RWPE1 (cell line): ENCODE measurements around the gene FBXO28.

ENCODE experiments used
- CTCF ChIA-PET: fragments of 350-600 bp; sonication (Branson Sonifier 250); formaldehyde crosslinking; extraction: SDS; loops from one replicate; lab custom pipeline; 2021; lab: Yijun Ruan, JAX
- POLR2A ChIA-PET: fragments of 400-600 bp; formaldehyde crosslinking; extraction: SDS; loops from one replicate; lab custom pipeline; 2020; ENCODE audit warnings: antibody characterized with exemption; ENCODE audit not compliant: low non-redundant PET; lab: Yijun Ruan, JAX
- DNase-seq: peaks from one replicate; pipeline ENCODE4 v3.0.0; 2012; ENCODE audit warnings: low spot score
- H3K27ac ChIP-seq: fragments of 450-650 bp; 2 replicates; pipeline ENCODE4 v1.5.1; 2017
- CTCF ChIP-seq: fragments of 450-650 bp; conservative IDR thresholded peaks from 2 replicates; pipeline ENCODE4 v1.5.1; 2017; ENCODE audit warnings: low read depth, mild to moderate bottlenecking

Gene FBXO28

GRCh38 chr1:224182866-224183590 is 69.1 kb downstream of the FBXO28 start, which contains the start of gene DEGS1:
DEGS1 (plus strand) TSS chr1:224183240; CDS start chr1:224183337, 97 bp downstream.
- peak within 1 kb of the TSS; percentile 91 for H3K27ac ChIP-seq
- ChIA-PET POLR2A (no interaction called here), CTCF (no interaction called here)
- TF ChIP-seq CTCF = no peak
- peak; percentile 91 for DNase-seq

GRCh38 chr1:224183591-224184312 is 69.8 kb downstream of the FBXO28 start:
- peak overlapping the region; percentile 91 for H3K27ac ChIP-seq
- ChIA-PET CTCF (interaction anchor here (0.6 kb wide), 1 partner anchor 32 kb away, joined by 3 read pairs; no protein-coding TSS in a partner anchor), POLR2A (no interaction called here)
- peak; percentile 50 for DNase-seq
- TF ChIP-seq CTCF = no peak

GRCh38 chr1:224185208-224185607 is 71.3 kb downstream of the FBXO28 start:
- POLR2A ChIA-PET = no interaction called here
- CTCF ChIA-PET = interaction anchor here (0.6 kb wide), 1 partner anchor 8 kb away, joined by 3 read pairs; no protein-coding TSS in a partner anchor
- no peak for TF ChIP-seq CTCF
- peak overlapping the region; percentile 14 for H3K27ac ChIP-seq
- no peak for DNase-seq

- CTCF ChIA-PET = no interaction called here
- POLR2A ChIA-PET = no interaction called here
- TF ChIP-seq CTCF = no peak
- no peak for DNase-seq
- no peak overlapping the region for H3K27ac ChIP-seq
Observed at GRCh38 chr1:224188286-224188685, 74.4 kb downstream of the FBXO28 start.

- no peak overlapping the region for H3K27ac ChIP-seq
- no peak for TF ChIP-seq CTCF
- DNase-seq = no peak
- ChIA-PET CTCF (no interaction called here), POLR2A (no interaction called here)
Observed at GRCh38 chr1:224189561-224189960, 75.7 kb downstream of the FBXO28 start.

- DNase-seq = no peak
- no peak for TF ChIP-seq CTCF
- ChIA-PET POLR2A (no interaction called here), CTCF (no interaction called here)
- no peak overlapping the region for H3K27ac ChIP-seq
Observed at GRCh38 chr1:224192082-224192788, 78.3 kb downstream of the FBXO28 start.
